ENCODE measurements around the gene EAPP. TPM values are rescaled to one million over a fixed set of nuclear protein-coding genes. Genes with fewer than 3 reads are reported as not detected.
"Not testable (repeated sequence)": the region's sequence is repeated elsewhere in the genome, so short reads cannot be mapped to it uniquely, and the experiment has no call there.

EAPP gene
- total and polyA plus RNA-seq, 5 donors from 2014 or later, result 86.0 to 171 (median 138) TPM

- H3K27ac Mint-ChIP-seq, result no peak overlapping the region
Measured at GRCh38 chr14:34562776-34563150, 23.3 kb upstream of the EAPP start.

GRCh38 chr14:34562037-34562775, 22.7 kb upstream of the EAPP start:
- H3K4me1 Mint-ChIP-seq; H3K27me3 Mint-ChIP-seq; H3K9me3 Mint-ChIP-seq; H3K4me3 ChIP-seq (ENCODE audit: low read depth, low read length); H3K4me3 Mint-ChIP-seq; DNase-seq; H3K27me3 ChIP-seq (ENCODE audit: control insufficient read depth, insufficient read depth, low read length); H3K27ac ChIP-seq (ENCODE audit: insufficient read depth, low read length, poor library complexity, severe bottlenecking); H3K9me3 ChIP-seq (ENCODE audit: control insufficient read depth in 2 of 2, low read length in 2 of 2); H3K4me1 ChIP-seq (ENCODE audit: control insufficient read depth, insufficient read depth, low read length, poor library complexity, severe bottlenecking); H3K27ac Mint-ChIP-seq; ATAC-seq (ENCODE audit: low read depth in 2 of 2); H3K36me3 Mint-ChIP-seq: not testable (repeated sequence)
- peaks cover 31% of the 10 kb centered on the region for H3K36me3 ChIP-seq (ENCODE audit: control insufficient read depth, insufficient read depth, low read length)

More at GRCh38 chr14:34562776-34563150, 23.3 kb upstream of the EAPP start:
- Histone ChIP-seq H3K27ac (ENCODE audit: insufficient read depth, low read length, poor library complexity, severe bottlenecking) (no peak overlapping the region), H3K36me3 (ENCODE audit: control insufficient read depth, insufficient read depth, low read length) (peaks cover 36% of the 10 kb centered on the region), H3K4me3 (ENCODE audit: low read depth, low read length) (no peak overlapping the region), H3K27me3 (ENCODE audit: control insufficient read depth, insufficient read depth, low read length) (no peaks in the 10 kb centered on the region), H3K4me1 (ENCODE audit: control insufficient read depth, insufficient read depth, low read length, poor library complexity, severe bottlenecking) (no peaks in the 10 kb centered on the region), H3K9me3 (ENCODE audit: control insufficient read depth in 2 of 2, low read length in 2 of 2) (no peaks in the 10 kb centered on the region)
- Mint-ChIP-seq H3K9me3 (peaks cover 0 to under 1% (median 0%) of the 10 kb centered on the region in 7 donors), H3K27me3 (no peaks in the 10 kb centered on the region), H3K4me1 (no peaks in the 10 kb centered on the region), H3K36me3 (peaks cover 6% of the 10 kb centered on the region), H3K4me3 (no peak overlapping the region)
- no peak for DNase-seq
- ATAC-seq (ENCODE audit: low read depth in 2 of 2), result no peak

- DNase-seq; H3K27ac ChIP-seq (ENCODE audit: insufficient read depth, low read length, poor library complexity, severe bottlenecking); H3K27me3 Mint-ChIP-seq; H3K4me3 Mint-ChIP-seq; H3K36me3 Mint-ChIP-seq; H3K27me3 ChIP-seq (ENCODE audit: control insufficient read depth, insufficient read depth, low read length); H3K36me3 ChIP-seq (ENCODE audit: control insufficient read depth, insufficient read depth, low read length); H3K27ac Mint-ChIP-seq; H3K4me3 ChIP-seq (ENCODE audit: low read depth, low read length); H3K4me1 ChIP-seq (ENCODE audit: control insufficient read depth, insufficient read depth, low read length, poor library complexity, severe bottlenecking); H3K9me3 ChIP-seq (ENCODE audit: control insufficient read depth in 2 of 2, low read length in 2 of 2): not testable (repeated sequence)
- H3K9me3 Mint-ChIP-seq, result peaks cover 0 to 16% (median 2%) of the 10 kb centered on the region in 7 donors
- peaks cover 6 to 15% (median 11%) of the 10 kb centered on the region in 4 donors for H3K4me1 Mint-ChIP-seq
- peak; percentile 66 to 67 for ATAC-seq (ENCODE audit: low read depth in 2 of 2)
Measured at GRCh38 chr14:34556498-34556829, 17.0 kb upstream of the EAPP start.

GRCh38 chr14:34555583-34556497, 16.3 kb upstream of the EAPP start:
- not testable (repeated sequence) for H3K27me3 Mint-ChIP-seq; H3K4me1 ChIP-seq (ENCODE audit: control insufficient read depth, insufficient read depth, low read length, poor library complexity, severe bottlenecking); H3K27ac ChIP-seq (ENCODE audit: insufficient read depth, low read length, poor library complexity, severe bottlenecking); H3K36me3 ChIP-seq (ENCODE audit: control insufficient read depth, insufficient read depth, low read length); H3K4me3 ChIP-seq (ENCODE audit: low read depth, low read length); H3K36me3 Mint-ChIP-seq; H3K27ac Mint-ChIP-seq; H3K9me3 ChIP-seq (ENCODE audit: control insufficient read depth in 2 of 2, low read length in 2 of 2); DNase-seq; H3K4me3 Mint-ChIP-seq; H3K27me3 ChIP-seq (ENCODE audit: control insufficient read depth, insufficient read depth, low read length)
- peak; percentile 76 to 79 for ATAC-seq (ENCODE audit: low read depth in 2 of 2)
- H3K4me1 Mint-ChIP-seq, result peaks cover 6 to 15% (median 11%) of the 10 kb centered on the region in 4 donors
- peaks cover 0 to 19% (median 2%) of the 10 kb centered on the region in 7 donors for H3K9me3 Mint-ChIP-seq

- Histone ChIP-seq H3K4me3 (ENCODE audit: low read depth, low read length) (peak overlapping the region; percentile 39), H3K36me3 (ENCODE audit: control insufficient read depth, insufficient read depth, low read length) (no peaks in the 10 kb centered on the region), H3K9me3 (ENCODE audit: control insufficient read depth in 2 of 2, low read length in 2 of 2) (no peaks in the 10 kb centered on the region), H3K4me1 (ENCODE audit: control insufficient read depth, insufficient read depth, low read length, poor library complexity, severe bottlenecking) (peaks cover 3% of the 10 kb centered on the region), H3K27ac (ENCODE audit: insufficient read depth, low read length, poor library complexity, severe bottlenecking) (no peak overlapping the region), H3K27me3 (ENCODE audit: control insufficient read depth, insufficient read depth, low read length) (no peaks in the 10 kb centered on the region)
- peak overlapping the region; percentile 61 to 93 (median 70) for H3K4me3 Mint-ChIP-seq
- DNase-seq (peak in 1 of 3 donors; percentile 40), ATAC-seq (ENCODE audit: low read depth in 2 of 2) (no peak)
- peaks cover 0 to 26% (median 3%) of the 10 kb centered on the region in 7 donors for H3K9me3 Mint-ChIP-seq
- no peaks in the 10 kb centered on the region for H3K27me3 Mint-ChIP-seq
- H3K36me3 Mint-ChIP-seq, result no peaks in the 10 kb centered on the region
- peaks cover 6 to 20% (median 16%) of the 10 kb centered on the region in 4 donors for H3K4me1 Mint-ChIP-seq
- peak overlapping the region; percentile 15 to 91 (median 53) for H3K27ac Mint-ChIP-seq
Measured at GRCh38 chr14:34554540-34555250, 15.2 kb upstream of the EAPP start.

GRCh38 chr14:34549276-34549966, 9.9 kb upstream of the EAPP start:
- Mint-ChIP-seq H3K4me3 (peak overlapping the region in 3 of 4 donors; percentile 9 to 48 (median 38)), H3K27ac (peak overlapping the region in 1 of 3 donors; percentile 17), H3K4me1 (peaks cover 5 to 17% (median 15%) of the 10 kb centered on the region in 4 donors), H3K9me3 (peaks cover 0 to 26% (median 3%) of the 10 kb centered on the region in 7 donors)
- H3K27ac ChIP-seq (ENCODE audit: insufficient read depth, low read length, poor library complexity, severe bottlenecking); H3K4me3 ChIP-seq (ENCODE audit: low read depth, low read length); H3K36me3 ChIP-seq (ENCODE audit: control insufficient read depth, insufficient read depth, low read length); H3K9me3 ChIP-seq (ENCODE audit: control insufficient read depth in 2 of 2, low read length in 2 of 2); H3K36me3 Mint-ChIP-seq; ATAC-seq (ENCODE audit: low read depth in 2 of 2); H3K27me3 ChIP-seq (ENCODE audit: control insufficient read depth, insufficient read depth, low read length); H3K27me3 Mint-ChIP-seq; H3K4me1 ChIP-seq (ENCODE audit: control insufficient read depth, insufficient read depth, low read length, poor library complexity, severe bottlenecking): not testable (repeated sequence)
- DNase-seq, result peak in 1 of 3 donors; percentile 18

GRCh38 chr14:34548472-34548981, 9.0 kb upstream of the EAPP start:
- Mint-ChIP-seq H3K27me3 (no peaks in the 10 kb centered on the region), H3K36me3 (no peaks in the 10 kb centered on the region), H3K4me3 (peak overlapping the region; percentile 22 to 57 (median 50)), H3K9me3 (peaks cover 0 to 20% (median 0%) of the 10 kb centered on the region in 7 donors), H3K27ac (peak overlapping the region in 1 of 3 donors; percentile 63), H3K4me1 (peaks cover 0 to 12% (median 9%) of the 10 kb centered on the region in 4 donors)
- H3K9me3 ChIP-seq (ENCODE audit: control insufficient read depth in 2 of 2, low read length in 2 of 2), result no peaks in the 10 kb centered on the region
- H3K4me1 ChIP-seq (ENCODE audit: control insufficient read depth, insufficient read depth, low read length, poor library complexity, severe bottlenecking), result no peaks in the 10 kb centered on the region
- no peak overlapping the region for H3K4me3 ChIP-seq (ENCODE audit: low read depth, low read length)
- no peak overlapping the region for H3K27ac ChIP-seq (ENCODE audit: insufficient read depth, low read length, poor library complexity, severe bottlenecking)
- peak in 1 of 3 donors; percentile 36 for DNase-seq
- no peaks in the 10 kb centered on the region for H3K36me3 ChIP-seq (ENCODE audit: control insufficient read depth, insufficient read depth, low read length)
- H3K27me3 ChIP-seq (ENCODE audit: control insufficient read depth, insufficient read depth, low read length), result no peaks in the 10 kb centered on the region
- no peak for ATAC-seq (ENCODE audit: low read depth in 2 of 2)
